ENCODE results near the gene SEMA3A. TPM values are rescaled to one million over a fixed set of nuclear protein-coding genes. Genes with fewer than 3 reads are reported as not detected.

The SEMA3A gene
- total and polyA plus RNA-seq, 2 experiments from 2014 or later, result 24.5 to 48.4 TPM

GRCh38 chr7:84162584-84162983, 32.0 kb downstream of the SEMA3A start:
- Histone ChIP-seq H3K4me1 (ENCODE audit: insufficient read depth) (no peaks in the 10 kb centered on the region), H3K79me2 (ENCODE audit: insufficient read depth) (no peaks in the 10 kb centered on the region), H3K9ac (no peak overlapping the region), H3K9me2 (ENCODE audit: insufficient read depth) (no peaks in the 10 kb centered on the region), H3K4me2 (ENCODE audit: unreplicated experiment) (no peak overlapping the region), H3K4me3 (no peak overlapping the region), H3K9me3 (ENCODE audit: low read depth) (no peaks in the 10 kb centered on the region), H4K20me1 (ENCODE audit: insufficient read depth) (no peaks in the 10 kb centered on the region), H3K36me3 (ENCODE audit: low read depth) (no peaks in the 10 kb centered on the region), H3F3A (ENCODE audit: insufficient read depth) (no peaks in the 10 kb centered on the region), H3K27me3 (replicated peaks; ENCODE audit: insufficient read depth) (no peaks in the 10 kb centered on the region), H2AFZ (no peak overlapping the region), H3K27ac (no peak overlapping the region)
- no peak for TF ChIP-seq EZH2 (IDR thresholded peaks at IDR 0.05; ENCODE audit: insufficient read depth, poor library complexity, severe bottlenecking)
- no peak for TF ChIP-seq EZH2phosphoT487 (IDR thresholded peaks at IDR 0.05; ENCODE audit: insufficient read depth, low read depth)
- 92 to 100% methylated on average over 1 of the region's 1 CpG for whole genome bisulfite sequencing, 2 experiments (ENCODE audit: low coverage in 1 of 2, low lambda C conversion rate in 2 of 2, missing lambda C conversion rate in 2 of 2)
- no peak for DNase-seq
- in situ Hi-C loops (cut with MboI), result no loop called here

GRCh38 chr7:84162125-84162524, 32.5 kb downstream of the SEMA3A start:
- no peak overlapping the region for H3K4me3 ChIP-seq
- no peak for DNase-seq
- no peak overlapping the region for H3K4me2 ChIP-seq (ENCODE audit: unreplicated experiment)
- H3K4me1 ChIP-seq (ENCODE audit: insufficient read depth), result no peaks in the 10 kb centered on the region
- no peak overlapping the region for H3K27ac ChIP-seq
- H3K9me2 ChIP-seq (ENCODE audit: insufficient read depth), result no peaks in the 10 kb centered on the region
- H3K9ac ChIP-seq, result no peak overlapping the region
- no peaks in the 10 kb centered on the region for H4K20me1 ChIP-seq (ENCODE audit: insufficient read depth)
- H3K27me3 ChIP-seq (replicated peaks; ENCODE audit: insufficient read depth), result no peaks in the 10 kb centered on the region
- in situ Hi-C loops (cut with MboI), result no loop called here
- no peak for TF ChIP-seq EZH2 (IDR thresholded peaks at IDR 0.05; ENCODE audit: insufficient read depth, poor library complexity, severe bottlenecking)
- H3K9me3 ChIP-seq (ENCODE audit: low read depth), result no peaks in the 10 kb centered on the region
- H2AFZ ChIP-seq, result no peak overlapping the region
- H3K79me2 ChIP-seq (ENCODE audit: insufficient read depth), result no peaks in the 10 kb centered on the region
- no peaks in the 10 kb centered on the region for H3K36me3 ChIP-seq (ENCODE audit: low read depth)
- no peaks in the 10 kb centered on the region for H3F3A ChIP-seq (ENCODE audit: insufficient read depth)

GRCh38 chr7:84161398-84161797, 33.2 kb downstream of the SEMA3A start:
- Histone ChIP-seq H3K4me3 (no peak overlapping the region), H3K27ac (no peak overlapping the region), H3K36me3 (ENCODE audit: low read depth) (no peaks in the 10 kb centered on the region), H2AFZ (no peak overlapping the region), H3F3A (ENCODE audit: insufficient read depth) (no peaks in the 10 kb centered on the region), H3K27me3 (replicated peaks; ENCODE audit: insufficient read depth) (no peaks in the 10 kb centered on the region), H3K9me2 (ENCODE audit: insufficient read depth) (no peaks in the 10 kb centered on the region), H3K9me3 (ENCODE audit: low read depth) (no peaks in the 10 kb centered on the region), H3K4me1 (ENCODE audit: insufficient read depth) (no peaks in the 10 kb centered on the region), H3K79me2 (ENCODE audit: insufficient read depth) (no peaks in the 10 kb centered on the region), H4K20me1 (ENCODE audit: insufficient read depth) (no peaks in the 10 kb centered on the region), H3K4me2 (ENCODE audit: unreplicated experiment) (no peak overlapping the region), H3K9ac (no peak overlapping the region)
- DNase-seq, result no peak
- TF ChIP-seq EZH2phosphoT487 (IDR thresholded peaks at IDR 0.05; ENCODE audit: insufficient read depth, low read depth), result no peak
- no peak for TF ChIP-seq EZH2 (IDR thresholded peaks at IDR 0.05; ENCODE audit: insufficient read depth, poor library complexity, severe bottlenecking)
- in situ Hi-C loops (cut with MboI), result no loop called here
- WGBS, 2 experiments (ENCODE audit: low coverage in 1 of 2, low lambda C conversion rate in 2 of 2, missing lambda C conversion rate in 2 of 2), result 92 to 100% methylated on average over 1 of the region's 1 CpG

- Histone ChIP-seq H3K9me3 (ENCODE audit: low read depth) (no peaks in the 10 kb centered on the region), H3F3A (ENCODE audit: insufficient read depth) (no peaks in the 10 kb centered on the region), H2AFZ (no peak overlapping the region), H3K9me2 (ENCODE audit: insufficient read depth) (no peaks in the 10 kb centered on the region), H3K4me1 (ENCODE audit: insufficient read depth) (peaks cover 6% of the 10 kb centered on the region; the same call in 1 of the 2 replicates), H3K27ac (no peak overlapping the region), H3K4me3 (no peak overlapping the region), H3K79me2 (ENCODE audit: insufficient read depth) (peaks cover 5% of the 10 kb centered on the region; the same call in 1 of the 2 replicates), H3K9ac (no peak overlapping the region), H3K4me2 (ENCODE audit: unreplicated experiment) (no peak overlapping the region), H3K27me3 (replicated peaks; ENCODE audit: insufficient read depth) (no peaks in the 10 kb centered on the region), H3K36me3 (ENCODE audit: low read depth) (no peaks in the 10 kb centered on the region), H4K20me1 (ENCODE audit: insufficient read depth) (no peaks in the 10 kb centered on the region)
- no peak for DNase-seq
- TF ChIP-seq EZH2phosphoT487 (IDR thresholded peaks at IDR 0.05; ENCODE audit: insufficient read depth, low read depth), result no peak
- no peak for TF ChIP-seq EZH2 (IDR thresholded peaks at IDR 0.05; ENCODE audit: insufficient read depth, poor library complexity, severe bottlenecking)
- in situ Hi-C loops (cut with MboI), result no loop called here
Measured at GRCh38 chr7:84159435-84159834, 35.2 kb downstream of the SEMA3A start.

GRCh38 chr7:84157171-84157570, 37.4 kb downstream of the SEMA3A start:
- TF ChIP-seq EZH2 (IDR thresholded peaks at IDR 0.05; ENCODE audit: insufficient read depth, poor library complexity, severe bottlenecking), result no peak
- TF ChIP-seq EZH2phosphoT487 (IDR thresholded peaks at IDR 0.05; ENCODE audit: insufficient read depth, low read depth), result no peak
- Histone ChIP-seq H3K9me3 (ENCODE audit: low read depth) (no peaks in the 10 kb centered on the region), H3K79me2 (ENCODE audit: insufficient read depth) (peaks cover 5% of the 10 kb centered on the region; the same call in 1 of the 2 replicates), H3K36me3 (ENCODE audit: low read depth) (no peaks in the 10 kb centered on the region), H3K27ac (no peak overlapping the region), H3K4me3 (no peak overlapping the region), H3K9me2 (ENCODE audit: insufficient read depth) (no peaks in the 10 kb centered on the region), H3F3A (ENCODE audit: insufficient read depth) (no peaks in the 10 kb centered on the region), H3K9ac (no peak overlapping the region), H2AFZ (no peak overlapping the region), H3K4me1 (ENCODE audit: insufficient read depth) (peaks cover 6% of the 10 kb centered on the region; the same call in 1 of the 2 replicates), H4K20me1 (ENCODE audit: insufficient read depth) (no peaks in the 10 kb centered on the region), H3K4me2 (ENCODE audit: unreplicated experiment) (no peak overlapping the region), H3K27me3 (replicated peaks; ENCODE audit: insufficient read depth) (no peaks in the 10 kb centered on the region)
- WGBS, 2 experiments (ENCODE audit: low coverage in 1 of 2, low lambda C conversion rate in 2 of 2, missing lambda C conversion rate in 2 of 2), result 95 to 97% methylated on average over 4 of the region's 4 CpGs
- in situ Hi-C loops (cut with MboI), result no loop called here
- no peak for DNase-seq

All from GM23248 (cell line).